ENCODE results near the gene JMJD6. TPM values are rescaled to one million over a fixed set of nuclear protein-coding genes. Genes with fewer than 3 reads are reported as not detected.

Gene JMJD6
- total and polyA plus RNA-seq, 2 experiments from 2014 or later = 11.4 to 12.8 TPM

GRCh38 chr17:76679239-76679638, 47.2 kb downstream of the JMJD6 start (continued):
- TF ChIP-seq, protein P1, sequence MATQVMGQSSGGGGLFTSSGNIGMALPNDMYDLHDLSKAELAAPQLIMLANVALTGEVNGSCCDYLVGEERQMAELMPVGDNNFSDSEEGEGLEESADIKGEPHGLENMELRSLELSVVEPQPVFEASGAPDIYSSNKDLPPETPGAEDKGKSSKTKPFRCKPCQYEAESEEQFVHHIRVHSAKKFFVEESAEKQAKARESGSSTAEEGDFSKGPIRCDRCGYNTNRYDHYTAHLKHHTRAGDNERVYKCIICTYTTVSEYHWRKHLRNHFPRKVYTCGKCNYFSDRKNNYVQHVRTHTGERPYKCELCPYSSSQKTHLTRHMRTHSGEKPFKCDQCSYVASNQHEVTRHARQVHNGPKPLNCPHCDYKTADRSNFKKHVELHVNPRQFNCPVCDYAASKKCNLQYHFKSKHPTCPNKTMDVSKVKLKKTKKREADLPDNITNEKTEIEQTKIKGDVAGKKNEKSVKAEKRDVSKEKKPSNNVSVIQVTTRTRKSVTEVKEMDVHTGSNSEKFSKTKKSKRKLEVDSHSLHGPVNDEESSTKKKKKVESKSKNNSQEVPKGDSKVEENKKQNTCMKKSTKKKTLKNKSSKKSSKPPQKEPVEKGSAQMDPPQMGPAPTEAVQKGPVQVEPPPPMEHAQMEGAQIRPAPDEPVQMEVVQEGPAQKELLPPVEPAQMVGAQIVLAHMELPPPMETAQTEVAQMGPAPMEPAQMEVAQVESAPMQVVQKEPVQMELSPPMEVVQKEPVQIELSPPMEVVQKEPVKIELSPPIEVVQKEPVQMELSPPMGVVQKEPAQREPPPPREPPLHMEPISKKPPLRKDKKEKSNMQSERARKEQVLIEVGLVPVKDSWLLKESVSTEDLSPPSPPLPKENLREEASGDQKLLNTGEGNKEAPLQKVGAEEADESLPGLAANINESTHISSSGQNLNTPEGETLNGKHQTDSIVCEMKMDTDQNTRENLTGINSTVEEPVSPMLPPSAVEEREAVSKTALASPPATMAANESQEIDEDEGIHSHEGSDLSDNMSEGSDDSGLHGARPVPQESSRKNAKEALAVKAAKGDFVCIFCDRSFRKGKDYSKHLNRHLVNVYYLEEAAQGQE (IDR thresholded peaks at IDR 0.05; ENCODE audit: unreplicated experiment) = no peak

GRCh38 chr17:76678330-76678729, 48.1 kb downstream of the JMJD6 start:
- Histone ChIP-seq H3K4me1 (ENCODE audit: insufficient read depth) (no peaks in the 10 kb centered on the region; the same call in 1 of the 2 replicates), H3K27ac (ENCODE audit: low read depth) (no peak overlapping the region)
- TF ChIP-seq, protein P2, sequence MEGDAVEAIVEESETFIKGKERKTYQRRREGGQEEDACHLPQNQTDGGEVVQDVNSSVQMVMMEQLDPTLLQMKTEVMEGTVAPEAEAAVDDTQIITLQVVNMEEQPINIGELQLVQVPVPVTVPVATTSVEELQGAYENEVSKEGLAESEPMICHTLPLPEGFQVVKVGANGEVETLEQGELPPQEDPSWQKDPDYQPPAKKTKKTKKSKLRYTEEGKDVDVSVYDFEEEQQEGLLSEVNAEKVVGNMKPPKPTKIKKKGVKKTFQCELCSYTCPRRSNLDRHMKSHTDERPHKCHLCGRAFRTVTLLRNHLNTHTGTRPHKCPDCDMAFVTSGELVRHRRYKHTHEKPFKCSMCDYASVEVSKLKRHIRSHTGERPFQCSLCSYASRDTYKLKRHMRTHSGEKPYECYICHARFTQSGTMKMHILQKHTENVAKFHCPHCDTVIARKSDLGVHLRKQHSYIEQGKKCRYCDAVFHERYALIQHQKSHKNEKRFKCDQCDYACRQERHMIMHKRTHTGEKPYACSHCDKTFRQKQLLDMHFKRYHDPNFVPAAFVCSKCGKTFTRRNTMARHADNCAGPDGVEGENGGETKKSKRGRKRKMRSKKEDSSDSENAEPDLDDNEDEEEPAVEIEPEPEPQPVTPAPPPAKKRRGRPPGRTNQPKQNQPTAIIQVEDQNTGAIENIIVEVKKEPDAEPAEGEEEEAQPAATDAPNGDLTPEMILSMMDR (conservative IDR thresholded peaks at IDR 0.05; ENCODE audit: low read depth in 2 of 2) = no peak
- TF ChIP-seq, protein P3, sequence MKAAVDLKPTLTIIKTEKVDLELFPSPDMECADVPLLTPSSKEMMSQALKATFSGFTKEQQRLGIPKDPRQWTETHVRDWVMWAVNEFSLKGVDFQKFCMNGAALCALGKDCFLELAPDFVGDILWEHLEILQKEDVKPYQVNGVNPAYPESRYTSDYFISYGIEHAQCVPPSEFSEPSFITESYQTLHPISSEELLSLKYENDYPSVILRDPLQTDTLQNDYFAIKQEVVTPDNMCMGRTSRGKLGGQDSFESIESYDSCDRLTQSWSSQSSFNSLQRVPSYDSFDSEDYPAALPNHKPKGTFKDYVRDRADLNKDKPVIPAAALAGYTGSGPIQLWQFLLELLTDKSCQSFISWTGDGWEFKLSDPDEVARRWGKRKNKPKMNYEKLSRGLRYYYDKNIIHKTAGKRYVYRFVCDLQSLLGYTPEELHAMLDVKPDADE (IDR thresholded peaks at IDR 0.05) = no peak
- TF ChIP-seq, protein P1 (IDR thresholded peaks at IDR 0.05; ENCODE audit: unreplicated experiment) = no peak
- TF ChIP-seq STAT1 (IDR thresholded peaks at IDR 0.05; ENCODE audit: unreplicated experiment) (no peak), POLR2AphosphoS5 (IDR thresholded peaks at IDR 0.05; ENCODE audit: low read depth) (no peak), ZNF331 (CRISPR knock-in tag; IDR thresholded peaks at IDR 0.05; ENCODE audit: low read depth) (no peak), CREB1 (CRISPR knock-in tag; IDR thresholded peaks at IDR 0.05; ENCODE audit: low read depth) (no peak)
- TF ChIP-seq, protein P4, sequence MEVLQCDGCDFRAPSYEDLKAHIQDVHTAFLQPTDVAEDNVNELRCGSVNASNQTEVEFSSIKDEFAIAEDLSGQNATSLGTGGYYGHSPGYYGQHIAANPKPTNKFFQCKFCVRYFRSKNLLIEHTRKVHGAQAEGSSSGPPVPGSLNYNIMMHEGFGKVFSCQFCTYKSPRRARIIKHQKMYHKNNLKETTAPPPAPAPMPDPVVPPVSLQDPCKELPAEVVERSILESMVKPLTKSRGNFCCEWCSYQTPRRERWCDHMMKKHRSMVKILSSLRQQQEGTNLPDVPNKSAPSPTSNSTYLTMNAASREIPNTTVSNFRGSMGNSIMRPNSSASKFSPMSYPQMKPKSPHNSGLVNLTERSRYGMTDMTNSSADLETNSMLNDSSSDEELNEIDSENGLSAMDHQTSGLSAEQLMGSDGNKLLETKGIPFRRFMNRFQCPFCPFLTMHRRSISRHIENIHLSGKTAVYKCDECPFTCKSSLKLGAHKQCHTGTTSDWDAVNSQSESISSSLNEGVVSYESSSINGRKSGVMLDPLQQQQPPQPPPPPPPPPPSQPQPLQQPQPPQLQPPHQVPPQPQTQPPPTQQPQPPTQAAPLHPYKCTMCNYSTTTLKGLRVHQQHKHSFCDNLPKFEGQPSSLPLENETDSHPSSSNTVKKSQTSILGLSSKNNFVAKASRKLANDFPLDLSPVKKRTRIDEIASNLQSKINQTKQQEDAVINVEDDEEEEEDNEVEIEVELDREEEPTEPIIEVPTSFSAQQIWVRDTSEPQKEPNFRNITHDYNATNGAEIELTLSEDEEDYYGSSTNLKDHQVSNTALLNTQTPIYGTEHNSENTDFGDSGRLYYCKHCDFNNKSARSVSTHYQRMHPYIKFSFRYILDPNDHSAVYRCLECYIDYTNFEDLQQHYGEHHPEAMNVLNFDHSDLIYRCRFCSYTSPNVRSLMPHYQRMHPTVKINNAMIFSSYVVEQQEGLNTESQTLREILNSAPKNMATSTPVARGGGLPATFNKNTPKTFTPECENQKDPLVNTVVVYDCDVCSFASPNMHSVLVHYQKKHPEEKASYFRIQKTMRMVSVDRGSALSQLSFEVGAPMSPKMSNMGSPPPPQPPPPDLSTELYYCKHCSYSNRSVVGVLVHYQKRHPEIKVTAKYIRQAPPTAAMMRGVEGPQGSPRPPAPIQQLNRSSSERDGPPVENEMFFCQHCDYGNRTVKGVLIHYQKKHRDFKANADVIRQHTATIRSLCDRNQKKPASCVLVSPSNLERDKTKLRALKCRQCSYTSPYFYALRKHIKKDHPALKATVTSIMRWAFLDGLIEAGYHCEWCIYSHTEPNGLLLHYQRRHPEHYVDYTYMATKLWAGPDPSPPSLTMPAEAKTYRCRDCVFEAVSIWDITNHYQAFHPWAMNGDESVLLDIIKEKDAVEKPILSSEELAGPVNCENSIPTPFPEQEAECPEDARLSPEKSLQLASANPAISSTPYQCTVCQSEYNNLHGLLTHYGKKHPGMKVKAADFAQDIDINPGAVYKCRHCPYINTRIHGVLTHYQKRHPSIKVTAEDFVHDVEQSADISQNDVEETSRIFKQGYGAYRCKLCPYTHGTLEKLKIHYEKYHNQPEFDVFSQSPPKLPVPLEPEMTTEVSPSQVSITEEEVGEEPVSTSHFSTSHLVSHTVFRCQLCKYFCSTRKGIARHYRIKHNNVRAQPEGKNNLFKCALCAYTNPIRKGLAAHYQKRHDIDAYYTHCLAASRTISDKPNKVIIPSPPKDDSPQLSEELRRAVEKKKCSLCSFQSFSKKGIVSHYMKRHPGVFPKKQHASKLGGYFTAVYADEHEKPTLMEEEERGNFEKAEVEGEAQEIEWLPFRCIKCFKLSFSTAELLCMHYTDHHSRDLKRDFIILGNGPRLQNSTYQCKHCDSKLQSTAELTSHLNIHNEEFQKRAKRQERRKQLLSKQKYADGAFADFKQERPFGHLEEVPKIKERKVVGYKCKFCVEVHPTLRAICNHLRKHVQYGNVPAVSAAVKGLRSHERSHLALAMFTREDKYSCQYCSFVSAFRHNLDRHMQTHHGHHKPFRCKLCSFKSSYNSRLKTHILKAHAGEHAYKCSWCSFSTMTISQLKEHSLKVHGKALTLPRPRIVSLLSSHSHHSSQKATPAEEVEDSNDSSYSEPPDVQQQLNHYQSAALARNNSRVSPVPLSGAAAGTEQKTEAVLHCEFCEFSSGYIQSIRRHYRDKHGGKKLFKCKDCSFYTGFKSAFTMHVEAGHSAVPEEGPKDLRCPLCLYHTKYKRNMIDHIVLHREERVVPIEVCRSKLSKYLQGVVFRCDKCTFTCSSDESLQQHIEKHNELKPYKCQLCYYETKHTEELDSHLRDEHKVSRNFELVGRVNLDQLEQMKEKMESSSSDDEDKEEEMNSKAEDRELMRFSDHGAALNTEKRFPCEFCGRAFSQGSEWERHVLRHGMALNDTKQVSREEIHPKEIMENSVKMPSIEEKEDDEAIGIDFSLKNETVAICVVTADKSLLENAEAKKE (CRISPR knock-in tag; IDR thresholded peaks at IDR 0.05) = no peak

More at GRCh38 chr17:76678330-76678729, 48.1 kb downstream of the JMJD6 start:
- Mint-ChIP-seq H3K27ac (no peak overlapping the region), H3K4me3 (no peak overlapping the region), H3K27me3 (ENCODE audit: insufficient read depth, low read depth, poor library complexity) (peaks cover 13% of the 10 kb centered on the region), H3K9me3 (no peaks in the 10 kb centered on the region), H3K4me1 (peaks cover 16% of the 10 kb centered on the region), H3K36me3 (ENCODE audit: low read depth) (no peaks in the 10 kb centered on the region; the same call in 2 of the 3 replicates)
- Histone ChIP-seq H3K4me2 (no peak overlapping the region), H3K36me3 (ENCODE audit: insufficient read depth) (no peaks in the 10 kb centered on the region), H2AFZ (no peak overlapping the region), H3K27me3 (ENCODE audit: insufficient read depth) (no peaks in the 10 kb centered on the region), H3K9me2 (ENCODE audit: insufficient read depth) (peaks cover 2% of the 10 kb centered on the region; the same call in 1 of the 2 replicates), H3K4me3 (no peak overlapping the region), H4K20me1 (replicated peaks; ENCODE audit: insufficient read depth) (no peaks in the 10 kb centered on the region), H3K79me2 (replicated peaks; ENCODE audit: insufficient read depth) (no peaks in the 10 kb centered on the region), H3F3A (replicated peaks; ENCODE audit: low read depth) (no peaks in the 10 kb centered on the region)
- ATAC-seq (no peak), DNase-seq (ENCODE audit: low spot score) (no peak)

All from GM23338 (cell line).